T47D (cell line): Measurements from ENCODE around the gene MYLK2.

Experiments
- DNase-seq, 2 experiments: peaks; one replicate each; pipeline versions ENCODE4 v3.0.0 to v3.0.0-alpha.2; 2011 to 2012; ENCODE audit warnings: low read depth in 1 of 2, low spot score in 1 of 2
- JUND ChIP-seq: IDR thresholded peaks from 2 replicates; pipeline ENCODE4 v1.6.1; 2012; ENCODE audit warnings: low read depth
- in situ Hi-C: cut with HindIII; loops from 2 replicates; pipeline ENCODE4 v1.10.0; 2016; ENCODE audit warnings: low sequenced_read_pairs, low pct_unique_long_range_greater_than_20kb

The MYLK2 gene

GRCh38 chr20:31842471-31843157 lies 23.5 kb downstream of the MYLK2 start:
- peak in 1 of 2 experiments; percentile 25 for DNase-seq

GRCh38 chr20:31843288-31843687 lies 24.1 kb downstream of the MYLK2 start:
- no peak for TF ChIP-seq JUND
- in situ Hi-C loops, result no loop called here
- DNase-seq, result no peak

More at GRCh38 chr20:31842471-31843157, 23.5 kb downstream of the MYLK2 start:
- no peak for TF ChIP-seq JUND
- in situ Hi-C loops, result no loop called here

GRCh38 chr20:31843881-31844280 lies 24.7 kb downstream of the MYLK2 start:
- in situ Hi-C loops, result no loop called here
- no peak for TF ChIP-seq JUND
- no peak for DNase-seq

GRCh38 chr20:31844737-31845299 lies 25.7 kb downstream of the MYLK2 start:
- TF ChIP-seq JUND, result no peak
- in situ Hi-C loops, result no loop called here
- DNase-seq, result no peak

GRCh38 chr20:31845300-31845863 lies 26.2 kb downstream of the MYLK2 start, which contains the start of gene FOXS1:
FOXS1 (minus strand) TSS chr20:31845604; CDS start chr20:31845542, 62 bp downstream.
- DNase-seq, result peak in 1 of 2 experiments; percentile 37
- in situ Hi-C loops, result no loop called here
- no peak for TF ChIP-seq JUND

- DNase-seq, result no peak
- in situ Hi-C loops, result no loop called here
- no peak for TF ChIP-seq JUND
These were observed 27.6 kb downstream of the MYLK2 start for GRCh38 chr20:31846793-31847138.

GRCh38 chr20:31848088-31848999 lies 29.2 kb downstream of the MYLK2 start:
- TF ChIP-seq JUND, result no peak
- in situ Hi-C loops, result no loop called here
- no peak for DNase-seq

- peak; percentile 77 to 79 for DNase-seq
- no peak for TF ChIP-seq JUND
- in situ Hi-C loops, result no loop called here
These were observed 30.3 kb downstream of the MYLK2 start for GRCh38 chr20:31849306-31849930.

GRCh38 chr20:31851240-31851955 lies 32.2 kb downstream of the MYLK2 start:
- DNase-seq, result peak in 1 of 2 experiments; percentile 63
- no peak for TF ChIP-seq JUND
- in situ Hi-C loops, result no loop called here

GRCh38 chr20:31853481-31853880 lies 34.3 kb downstream of the MYLK2 start:
- TF ChIP-seq JUND, result no peak
- DNase-seq, result no peak
- in situ Hi-C loops, result no loop called here

- no peak for TF ChIP-seq JUND
- in situ Hi-C loops, result no loop called here
- no peak for DNase-seq
These were observed 37.4 kb downstream of the MYLK2 start for GRCh38 chr20:31856516-31856915.
